HG03196 (cell line): ENCODE measurements around the gene PYDC1.
"Not testable (repeated sequence)": the region's sequence is repeated elsewhere in the genome, so short reads cannot be mapped to it uniquely, and the experiment has no call there.

Source experiments
- ATAC-seq: cut with Tn5 transposase; IDR thresholded peaks from one replicate; pipeline ENCODE4 v1.9.1; 2021; ENCODE audit not compliant: unreplicated experiment

Gene PYDC1

DNA sequence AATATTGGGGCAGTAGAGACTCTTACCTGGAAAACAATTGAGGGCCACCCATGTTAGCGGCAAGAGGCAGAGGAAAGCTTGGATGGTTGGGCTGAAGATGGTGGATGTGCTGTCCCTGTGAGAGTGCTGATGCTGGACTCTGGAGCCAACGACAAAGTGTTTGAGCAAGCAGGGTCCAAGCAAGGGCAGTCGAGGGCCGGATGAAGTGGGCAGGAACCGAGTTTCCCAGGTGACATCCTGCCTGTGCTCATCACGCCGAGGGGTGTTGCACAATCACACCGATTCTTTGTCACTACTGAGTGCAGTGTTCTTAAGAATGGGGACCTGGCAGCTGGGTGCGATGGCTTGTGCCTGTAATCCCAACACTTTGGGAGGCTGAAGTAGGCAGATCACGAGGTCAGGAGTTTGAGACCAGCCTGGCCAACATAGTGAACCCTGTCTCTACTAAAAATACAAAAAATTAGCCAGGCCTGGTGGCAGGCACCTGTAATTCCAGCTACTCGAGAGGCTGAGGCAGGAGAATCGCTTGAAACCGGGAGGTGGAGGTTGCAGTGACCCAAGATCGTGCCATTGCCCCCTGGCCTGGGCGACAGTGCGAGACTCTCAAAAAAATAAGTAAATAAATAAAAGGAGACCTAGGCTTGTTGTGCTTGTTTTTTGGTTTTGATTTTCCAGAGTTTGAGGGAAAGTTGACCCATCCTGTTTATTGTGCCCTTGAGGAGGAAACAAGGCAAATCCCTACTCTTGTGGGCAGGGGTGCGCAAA is 20.4 kb downstream of the PYDC1 start:
- ATAC-seq: no peak

DNA sequence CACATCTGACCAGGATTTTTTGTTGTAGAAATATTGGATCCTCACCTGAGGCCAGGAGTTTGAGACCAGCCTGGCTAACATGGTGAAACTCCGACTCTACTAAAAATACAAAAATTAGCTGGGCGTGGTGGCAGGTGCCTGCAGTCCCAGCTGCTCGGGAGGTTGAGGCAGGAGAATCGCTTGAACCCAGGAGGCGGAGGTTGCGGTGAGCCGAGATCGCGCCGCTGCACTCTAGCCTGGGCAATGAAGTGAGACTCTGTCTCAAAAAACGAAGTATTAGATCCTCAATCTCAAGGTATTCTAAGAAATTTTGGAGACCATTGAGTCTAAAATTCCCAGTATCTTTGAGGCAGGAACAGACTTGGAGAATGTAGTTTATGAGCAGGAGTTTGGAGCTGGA is 21.1 kb downstream of the PYDC1 start:
- not testable (repeated sequence) for ATAC-seq

DNA sequence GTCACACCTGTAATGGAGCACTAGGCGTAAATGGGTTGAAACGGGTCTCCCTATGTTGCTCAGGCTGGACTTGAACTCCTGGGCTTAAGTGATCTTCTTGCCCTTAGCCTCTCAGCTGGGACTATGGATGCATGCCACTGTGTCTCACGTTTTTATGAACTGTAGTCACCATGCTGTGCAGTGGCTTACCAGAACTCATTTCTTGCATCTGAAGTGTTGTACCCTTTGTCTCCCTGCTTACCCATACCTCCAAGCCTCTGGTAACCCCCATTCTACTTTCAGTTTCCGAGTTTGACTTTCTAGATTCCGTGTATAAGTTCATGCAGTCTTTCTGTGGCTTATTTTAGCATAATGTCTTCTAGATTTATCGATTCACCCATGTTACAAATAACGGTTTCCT is 22.0 kb downstream of the PYDC1 start:
- no peak for ATAC-seq

DNA sequence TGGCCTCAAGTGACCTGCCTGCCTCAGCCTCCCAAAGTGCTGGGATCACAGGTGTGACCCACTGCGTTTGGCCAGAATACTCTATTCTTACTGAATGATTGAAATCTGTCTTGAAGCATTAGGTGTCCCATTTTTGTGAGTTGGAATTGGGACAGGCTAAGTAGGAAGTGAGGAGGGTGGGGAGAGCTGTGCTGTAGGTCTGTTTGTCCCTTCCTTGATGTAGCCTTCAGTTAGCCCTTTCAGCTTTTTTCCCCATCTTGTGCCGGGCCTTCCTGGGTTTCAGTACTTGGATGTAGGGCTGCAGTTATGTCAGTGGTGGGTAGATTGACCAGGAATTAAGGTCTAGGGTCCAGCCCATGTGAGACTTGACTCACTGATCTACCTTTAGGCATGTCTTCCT is 23.1 kb downstream of the PYDC1 start:
- ATAC-seq: no peak

DNA sequence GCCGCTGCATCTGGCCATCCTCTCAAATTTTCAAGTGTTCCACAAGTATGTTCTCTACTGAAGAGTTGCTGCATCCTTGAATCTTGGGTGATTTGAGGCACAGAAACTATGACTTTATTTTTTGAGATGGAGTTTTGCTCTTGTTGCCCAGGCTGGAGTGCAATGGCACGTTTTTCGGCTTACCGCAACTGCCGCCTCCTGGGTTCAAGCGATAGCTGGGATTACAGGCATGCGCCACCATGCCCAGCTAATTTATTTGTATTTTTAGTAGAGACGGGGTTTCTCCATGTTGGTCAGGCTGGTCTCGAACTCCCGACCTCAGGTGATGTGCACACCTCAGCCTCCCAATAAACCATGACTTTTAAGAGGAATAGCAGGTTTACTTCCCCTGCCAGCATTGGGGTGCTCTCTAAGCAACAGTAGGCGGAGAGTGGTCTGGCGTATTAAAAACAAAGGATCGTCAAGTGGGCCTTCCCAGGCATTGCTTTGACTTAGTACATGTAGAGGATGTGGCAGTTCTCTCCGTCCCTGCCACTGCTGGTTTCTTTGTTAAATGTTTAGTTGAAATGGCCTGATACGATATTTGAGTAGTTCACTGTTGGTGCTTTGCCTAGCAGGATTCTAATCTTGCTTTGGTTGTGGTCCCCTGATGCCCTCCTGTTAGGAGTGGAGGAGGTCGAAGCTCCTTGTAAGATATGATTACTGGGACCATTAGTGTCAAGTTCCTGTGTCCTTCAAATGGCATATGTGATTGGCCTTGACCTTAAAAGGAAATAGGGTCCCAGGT is 23.9 kb downstream of the PYDC1 start:
- no peak for ATAC-seq

DNA sequence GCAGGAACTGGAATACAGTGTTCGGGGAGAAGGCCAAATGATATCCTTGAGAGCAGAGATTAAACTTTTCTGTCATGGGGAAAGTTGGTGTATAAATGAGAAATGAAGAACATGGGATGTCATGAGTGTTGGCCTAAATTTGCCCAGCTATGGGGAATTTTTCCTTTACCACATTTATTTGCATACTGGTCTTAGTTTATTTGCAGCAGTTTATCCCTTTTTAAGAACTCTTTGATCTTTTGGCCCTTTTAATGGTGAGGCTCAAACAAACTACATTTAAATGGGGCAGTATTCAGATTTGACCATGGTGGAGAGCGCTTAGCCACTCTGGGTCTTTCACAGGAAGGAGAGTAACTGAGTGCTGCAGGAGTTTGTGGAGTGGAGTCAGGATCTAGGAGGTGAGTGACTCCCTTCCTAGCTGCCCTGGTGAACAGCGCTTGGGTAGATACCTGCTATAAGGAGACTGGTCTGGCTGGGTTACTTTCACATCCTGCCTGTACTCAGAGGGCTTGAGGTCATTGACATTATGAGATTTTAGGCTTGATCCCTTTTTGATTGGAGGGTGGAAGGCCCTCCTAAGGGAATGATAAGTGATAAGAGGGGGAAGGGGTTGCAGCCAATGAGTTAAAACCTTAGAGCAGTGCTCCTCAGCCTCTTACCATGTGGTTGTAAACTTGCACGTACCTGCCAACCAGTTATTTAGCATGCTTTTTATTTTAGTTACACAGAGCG is 25.1 kb downstream of the PYDC1 start:
- ATAC-seq: no peak

DNA sequence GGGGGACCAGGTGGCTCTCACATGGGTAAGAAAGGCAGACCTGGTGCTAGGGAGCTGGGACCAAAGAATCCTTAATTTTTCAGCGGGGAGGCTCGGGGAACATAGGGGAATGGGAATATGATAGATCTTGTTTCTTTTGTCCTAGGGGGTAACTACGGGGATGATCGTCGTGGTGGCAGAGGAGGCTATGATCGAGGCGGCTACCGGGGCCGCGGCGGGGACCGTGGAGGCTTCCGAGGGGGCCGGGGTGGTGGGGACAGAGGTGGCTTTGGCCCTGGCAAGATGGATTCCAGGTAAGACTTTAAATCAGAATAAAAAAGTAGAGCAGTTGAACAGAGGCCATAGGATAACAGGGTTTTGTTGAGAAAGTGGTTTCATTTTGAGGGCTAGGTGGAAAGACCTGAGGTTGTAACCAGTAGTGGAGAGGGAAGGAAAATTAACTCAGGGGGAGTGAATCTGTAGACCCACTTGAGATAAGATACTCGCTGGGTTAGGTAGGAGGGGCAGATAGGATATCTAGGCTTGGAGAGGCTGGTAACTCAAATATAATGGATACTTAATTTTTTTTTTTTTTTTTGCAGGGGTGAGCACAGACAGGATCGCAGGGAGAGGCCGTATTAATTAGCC is 26.0 kb downstream of the PYDC1 start:
- no peak for ATAC-seq

DNA sequence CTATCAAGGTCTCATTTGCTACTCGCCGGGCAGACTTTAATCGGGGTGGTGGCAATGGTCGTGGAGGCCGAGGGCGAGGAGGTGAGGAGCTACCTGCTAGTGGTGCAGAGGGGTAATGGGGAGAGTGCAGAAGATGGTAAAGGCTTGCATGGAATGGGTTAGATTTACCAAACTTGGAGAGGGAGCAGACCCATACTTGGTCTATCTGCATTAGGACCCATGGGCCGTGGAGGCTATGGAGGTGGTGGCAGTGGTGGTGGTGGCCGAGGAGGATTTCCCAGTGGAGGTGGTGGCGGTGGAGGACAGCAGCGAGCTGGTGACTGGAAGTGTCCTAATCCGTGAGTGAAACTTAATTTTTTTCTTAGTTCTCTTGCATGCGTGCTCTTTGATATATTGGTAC is 26.9 kb downstream of the PYDC1 start:
- no peak for ATAC-seq

DNA sequence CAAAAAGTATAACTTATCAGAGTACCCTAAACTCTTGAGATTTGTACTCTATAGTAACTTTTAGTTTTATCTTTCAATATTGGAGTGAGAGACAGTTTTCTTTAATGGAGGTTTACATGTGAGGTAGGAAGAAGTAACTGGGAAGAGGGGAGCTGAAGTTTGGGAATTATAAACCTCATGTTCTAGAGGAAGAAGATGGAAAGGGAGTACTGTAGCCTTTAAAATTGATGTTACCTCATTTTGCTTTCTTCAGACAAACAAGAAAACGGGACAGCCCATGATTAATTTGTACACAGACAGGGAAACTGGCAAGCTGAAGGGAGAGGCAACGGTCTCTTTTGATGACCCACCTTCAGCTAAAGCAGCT is 27.5 kb downstream of the PYDC1 start:
- no peak for ATAC-seq

DNA sequence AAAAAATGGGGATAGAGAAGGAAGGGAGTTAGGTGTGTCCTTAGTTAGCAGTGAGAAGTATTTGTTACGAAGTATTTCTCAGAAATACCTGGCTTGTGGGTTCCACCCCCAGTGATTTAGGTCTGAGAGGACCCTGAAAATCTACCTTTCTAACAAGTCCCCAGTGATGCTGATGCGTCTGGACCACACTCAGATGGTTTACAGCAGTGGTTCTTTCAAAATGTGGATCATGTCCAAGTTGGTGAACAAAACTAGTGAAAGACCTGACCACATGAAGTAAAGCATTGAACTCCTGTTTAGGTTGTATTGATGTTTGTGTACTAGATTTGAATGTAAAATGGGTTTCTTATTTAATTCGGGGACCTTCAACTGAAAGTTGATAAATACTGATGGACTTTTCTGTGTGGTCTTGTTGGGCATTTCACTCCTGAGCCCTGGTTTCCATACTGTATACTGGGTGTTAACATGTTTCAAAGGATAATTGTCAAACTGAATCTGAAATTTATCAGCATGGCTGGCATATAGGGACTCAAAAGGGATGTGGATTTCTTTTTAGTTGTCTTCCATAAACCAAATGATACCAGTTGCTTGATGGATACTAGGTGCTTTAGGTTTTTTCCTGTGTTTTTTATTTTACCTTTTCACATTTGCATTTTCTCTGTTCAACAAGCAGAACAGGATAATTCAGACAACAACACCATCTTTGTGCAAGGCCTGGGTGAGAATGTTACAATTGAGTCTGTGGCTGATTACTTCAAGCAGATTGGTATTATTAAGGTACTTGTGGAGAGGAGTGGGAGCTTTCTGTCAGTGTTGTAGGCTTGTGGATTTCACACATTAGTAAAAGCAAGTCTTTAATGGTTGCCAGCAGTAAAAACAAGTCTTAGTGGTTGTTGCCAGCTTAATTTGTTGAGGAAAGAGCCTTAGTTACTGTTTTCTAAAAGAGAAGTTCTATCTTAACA is 28.2 kb downstream of the PYDC1 start:
- ATAC-seq: no peak

DNA sequence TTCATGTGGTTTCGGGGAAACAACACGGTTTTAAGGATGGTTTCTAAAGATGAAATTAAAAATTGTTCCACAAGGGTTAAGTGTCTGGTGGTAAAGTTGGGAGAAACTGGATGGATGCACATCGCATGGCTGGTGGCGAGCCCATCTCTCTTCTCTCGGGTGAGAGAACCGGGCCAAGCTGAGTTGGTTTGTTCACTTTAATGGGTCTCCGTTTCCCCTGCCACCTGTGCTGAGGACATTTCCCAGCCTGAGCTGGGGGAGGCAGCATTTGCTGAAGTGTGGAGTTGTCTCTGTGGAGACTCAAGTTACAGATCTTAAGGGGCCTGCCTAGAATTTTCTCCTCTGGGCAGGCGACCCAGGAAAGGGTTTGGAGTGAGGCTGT is 29.1 kb downstream of the PYDC1 start:
- ATAC-seq: no peak

DNA sequence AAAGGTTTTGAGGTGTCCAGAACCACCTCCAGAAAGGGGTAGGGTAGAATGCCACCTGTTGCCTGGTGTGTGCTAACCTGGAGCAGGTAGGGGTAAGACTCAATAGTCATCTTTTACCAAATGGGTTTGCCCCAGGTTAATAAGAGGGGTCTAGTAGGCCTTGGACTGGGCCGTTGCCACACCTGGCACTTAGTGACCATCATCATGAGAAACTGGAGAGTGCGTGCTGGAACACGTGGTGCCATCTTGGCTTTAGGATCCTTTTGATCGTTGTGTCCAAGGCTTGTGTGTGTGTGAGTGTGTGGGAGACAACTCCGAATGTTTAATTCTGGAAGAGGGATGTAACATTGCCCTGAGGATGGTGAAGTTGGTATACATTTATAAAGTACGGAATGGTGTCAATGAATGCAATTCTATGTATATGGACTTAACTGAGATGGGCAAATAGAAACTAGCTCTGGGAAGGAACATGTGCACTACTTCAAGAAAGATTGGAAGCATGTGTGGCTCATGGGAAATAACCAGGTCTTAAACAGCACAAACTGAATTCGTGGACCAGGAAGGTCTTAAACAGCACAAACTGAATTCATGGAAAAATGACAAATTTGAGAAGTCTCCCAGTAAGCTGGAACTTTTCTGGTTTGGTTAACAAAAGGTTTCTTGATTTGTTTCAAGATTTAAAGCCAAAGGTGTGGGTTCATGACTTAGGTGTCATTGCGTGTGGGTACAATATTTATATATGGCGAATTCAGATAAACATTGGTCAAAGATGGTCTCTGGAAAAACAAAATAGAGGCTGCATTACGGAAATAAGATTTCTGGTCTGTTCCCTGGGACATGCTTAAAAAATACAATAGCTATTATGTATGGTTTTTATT is 29.8 kb downstream of the PYDC1 start:
- ATAC-seq: no peak

DNA sequence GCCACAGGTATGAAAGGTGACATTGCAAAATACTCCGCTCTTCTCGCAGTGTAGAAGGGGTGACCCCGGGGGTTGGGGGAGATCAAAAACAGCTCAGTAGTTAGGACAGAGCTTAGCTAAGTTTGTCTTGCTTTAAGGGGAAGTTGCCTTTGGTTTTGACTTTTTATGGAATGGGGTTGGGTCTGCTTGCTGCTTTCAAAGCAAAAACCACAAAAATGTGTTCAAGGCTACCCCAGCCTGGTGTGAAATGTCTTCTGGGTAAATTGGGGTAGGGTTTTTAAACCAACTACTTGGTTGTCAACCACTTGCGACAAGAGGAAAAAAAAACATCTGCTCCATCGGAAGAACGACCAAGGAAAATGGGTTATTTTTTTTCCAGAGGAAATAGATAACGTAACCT is 30.8 kb downstream of the PYDC1 start:
- no peak for ATAC-seq

DNA sequence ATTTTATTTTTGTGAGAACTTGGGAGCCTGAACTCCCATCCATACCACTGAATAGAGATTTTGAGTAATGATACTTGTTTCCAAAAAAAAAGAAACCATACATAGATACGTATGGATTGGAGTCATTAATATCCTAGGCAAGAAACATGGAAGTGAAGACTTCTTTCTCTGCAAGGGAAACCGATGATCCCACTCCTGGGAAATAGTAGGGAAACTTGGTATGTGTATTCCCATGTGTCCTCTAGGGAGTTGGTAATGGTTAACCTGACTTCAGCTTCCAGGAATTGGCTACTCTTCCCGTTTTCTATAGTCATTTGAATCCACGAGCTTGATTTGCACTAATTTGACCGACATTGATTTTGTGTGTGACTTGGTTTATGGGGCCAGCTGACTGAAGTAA is 31.6 kb downstream of the PYDC1 start:
- no peak for ATAC-seq

DNA sequence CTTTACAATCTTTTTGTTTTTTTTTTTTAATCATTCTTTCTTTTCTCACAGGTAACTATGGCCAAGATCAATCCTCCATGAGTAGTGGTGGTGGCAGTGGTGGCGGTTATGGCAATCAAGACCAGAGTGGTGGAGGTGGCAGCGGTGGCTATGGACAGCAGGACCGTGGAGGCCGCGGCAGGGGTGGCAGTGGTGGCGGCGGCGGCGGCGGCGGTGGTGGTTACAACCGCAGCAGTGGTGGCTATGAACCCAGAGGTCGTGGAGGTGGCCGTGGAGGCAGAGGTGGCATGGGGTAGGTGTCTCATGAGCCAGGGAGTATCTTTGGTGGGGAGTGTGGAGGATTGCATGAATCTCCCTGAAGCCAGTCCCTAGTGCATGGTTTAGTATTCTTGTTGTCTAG is 32.0 kb downstream of the PYDC1 start:
- no peak for ATAC-seq

DNA sequence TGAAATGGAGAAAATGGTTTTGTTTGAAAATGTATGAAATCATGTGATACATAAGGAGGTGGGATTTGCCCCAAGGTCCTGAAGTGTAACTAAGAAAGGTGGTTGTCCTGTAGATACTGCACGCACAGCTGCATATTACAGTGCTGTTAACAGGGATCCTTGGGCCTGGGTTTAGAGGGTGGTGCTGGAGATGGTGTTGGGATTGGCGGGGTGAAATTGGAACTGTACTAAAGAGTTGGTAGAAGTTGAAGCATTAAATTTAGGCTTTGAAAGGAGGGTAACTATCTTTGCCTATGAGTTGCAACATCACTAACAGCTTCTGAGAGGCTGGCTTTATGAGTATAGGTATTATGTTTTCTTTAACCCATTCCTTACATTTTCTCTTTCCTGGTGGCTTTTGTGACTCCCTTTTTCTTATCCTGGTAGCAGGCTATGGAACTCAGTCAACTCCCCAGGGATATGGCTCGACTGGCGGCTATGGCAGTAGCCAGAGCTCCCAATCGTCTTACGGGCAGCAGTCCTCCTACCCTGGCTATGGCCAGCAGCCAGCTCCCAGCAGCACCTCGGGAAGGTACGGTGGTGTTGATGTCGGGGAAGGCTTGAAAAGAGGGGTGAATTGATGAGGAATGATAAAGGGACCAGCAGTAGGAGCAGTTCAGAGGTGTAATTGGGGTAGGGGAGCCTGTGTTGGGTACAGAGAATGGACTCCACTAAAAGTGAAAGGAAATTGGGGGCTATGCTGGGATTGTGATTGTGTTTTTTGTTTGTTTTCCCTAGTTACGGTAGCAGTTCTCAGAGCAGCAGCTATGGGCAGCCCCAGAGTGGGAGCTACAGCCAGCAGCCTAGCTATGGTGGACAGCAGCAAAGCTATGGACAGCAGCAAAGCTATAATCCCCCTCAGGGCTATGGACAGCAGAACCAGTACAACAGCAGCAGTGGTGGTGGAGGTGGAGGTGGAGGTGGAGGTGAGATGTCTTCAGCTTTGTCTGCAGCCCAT is 33.2 kb downstream of the PYDC1 start:
- ATAC-seq: no peak

DNA sequence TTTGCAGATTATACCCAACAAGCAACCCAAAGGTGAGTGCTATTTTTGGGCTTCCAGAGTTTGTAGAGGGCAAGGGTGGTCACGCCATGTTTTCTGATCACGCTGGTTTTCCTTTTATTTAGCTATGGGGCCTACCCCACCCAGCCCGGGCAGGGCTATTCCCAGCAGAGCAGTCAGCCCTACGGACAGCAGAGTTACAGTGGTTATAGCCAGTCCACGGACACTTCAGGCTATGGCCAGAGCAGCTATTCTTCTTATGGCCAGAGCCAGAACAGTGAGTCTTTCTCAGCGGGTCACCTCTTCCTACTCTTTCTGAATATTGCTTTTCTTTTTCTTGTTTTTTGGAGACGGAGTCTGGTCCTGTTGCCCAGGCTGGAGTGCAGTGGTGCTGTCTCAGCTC is 34.5 kb downstream of the PYDC1 start:
- ATAC-seq: no peak

DNA sequence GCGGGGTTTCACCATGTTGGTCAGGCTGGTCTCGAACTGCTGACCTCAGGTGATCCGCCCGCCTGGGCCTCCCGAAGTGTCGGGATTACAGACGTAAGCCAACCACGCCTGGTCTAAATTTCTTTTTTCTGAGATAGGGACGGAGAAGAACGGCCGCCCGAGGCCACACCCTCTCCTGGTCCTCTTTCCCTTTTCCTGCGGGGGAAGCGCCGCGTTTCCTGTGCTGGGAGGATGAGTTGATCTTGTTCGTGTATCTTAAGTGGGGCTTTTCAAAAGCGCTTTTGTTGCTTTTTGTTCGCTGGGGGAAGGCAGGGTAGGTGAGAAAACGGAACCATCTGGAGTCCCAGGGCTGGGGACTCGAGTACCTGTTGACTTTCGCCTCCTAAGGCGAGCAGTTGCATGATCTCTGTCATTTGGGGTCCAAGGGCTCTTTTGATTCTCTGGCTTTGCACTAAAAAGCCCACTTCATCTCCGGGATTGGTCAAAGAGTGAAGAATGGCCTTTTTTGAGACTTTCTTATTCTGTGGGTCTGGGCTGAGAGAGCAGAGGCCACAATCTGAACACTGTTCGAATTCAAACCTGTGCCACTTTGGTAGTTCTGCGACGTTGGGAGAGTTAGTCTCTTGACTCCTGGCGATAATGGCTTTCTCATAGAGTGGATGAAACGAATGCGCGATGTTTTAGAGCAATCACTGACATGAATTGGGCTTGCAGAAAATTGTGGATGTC is 35.7 kb downstream of the PYDC1 start:
- no peak for ATAC-seq
